K562 treated with DMSO at 1 percent for 12 hours (cell line): ENCODE measurements around the gene SIGLEC8. TPM values are rescaled to one million over a fixed set of nuclear protein-coding genes. Genes with fewer than 3 reads are reported as not detected.

ENCODE experiments used
- total RNA-seq: library from RNA; unstranded; fragments of 300-600 nt; gene quantifications from 2 replicates; pipeline ENCODE4 v1.2.3, GENCODE V29; 2022; ENCODE audit not compliant: insufficient read depth

The SIGLEC8 gene
- 0.26 and 0.70 TPM in 2 replicates for total RNA-seq

GRCh38 chr19:51458051-51458645 is at the start of gene SIGLEC8:
Gene SIGLEC8, minus strand, starts transcription at chr19:51458454. Its CDS starts 67 bp downstream, at chr19:51458387.

DNA sequence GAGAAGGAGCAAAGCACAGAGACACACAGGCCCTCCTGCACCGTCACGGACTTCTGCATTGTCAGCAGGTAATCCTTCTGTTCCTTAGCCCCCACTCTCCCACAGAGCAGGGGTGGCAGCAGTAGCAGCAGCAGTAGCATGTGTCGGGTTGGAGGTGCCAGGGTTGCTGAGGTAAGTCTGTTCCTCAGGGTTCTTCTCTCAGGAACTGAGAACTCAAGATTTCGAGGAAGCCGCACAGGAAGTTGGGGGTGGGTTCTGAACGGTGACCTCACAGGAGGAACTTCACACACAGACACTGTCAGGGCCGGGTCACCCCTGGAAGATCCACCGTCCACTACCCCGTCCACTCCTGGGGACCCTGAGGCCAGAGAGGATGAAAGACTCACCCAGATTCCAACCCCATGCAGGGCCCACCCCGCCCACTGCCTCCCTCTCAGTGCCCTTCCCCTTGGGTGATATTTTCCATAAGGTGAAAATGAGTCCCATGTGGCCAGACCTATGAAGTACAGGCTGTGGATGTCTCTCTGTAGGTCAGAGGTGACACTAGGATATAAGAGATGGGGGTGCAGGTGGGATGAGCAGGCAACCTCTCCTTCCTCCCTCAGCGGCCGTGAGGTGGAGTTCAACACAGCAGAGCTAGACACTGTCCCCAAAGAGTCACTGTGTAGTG is 43.5 kb upstream of the SIGLEC8 start, which contains the start of gene SIGLEC12:
SIGLEC12 (minus strand) TSS at position 207 of the 670 bp plus-strand sequence; CDS start at position 140, 67 bp downstream.

DNA sequence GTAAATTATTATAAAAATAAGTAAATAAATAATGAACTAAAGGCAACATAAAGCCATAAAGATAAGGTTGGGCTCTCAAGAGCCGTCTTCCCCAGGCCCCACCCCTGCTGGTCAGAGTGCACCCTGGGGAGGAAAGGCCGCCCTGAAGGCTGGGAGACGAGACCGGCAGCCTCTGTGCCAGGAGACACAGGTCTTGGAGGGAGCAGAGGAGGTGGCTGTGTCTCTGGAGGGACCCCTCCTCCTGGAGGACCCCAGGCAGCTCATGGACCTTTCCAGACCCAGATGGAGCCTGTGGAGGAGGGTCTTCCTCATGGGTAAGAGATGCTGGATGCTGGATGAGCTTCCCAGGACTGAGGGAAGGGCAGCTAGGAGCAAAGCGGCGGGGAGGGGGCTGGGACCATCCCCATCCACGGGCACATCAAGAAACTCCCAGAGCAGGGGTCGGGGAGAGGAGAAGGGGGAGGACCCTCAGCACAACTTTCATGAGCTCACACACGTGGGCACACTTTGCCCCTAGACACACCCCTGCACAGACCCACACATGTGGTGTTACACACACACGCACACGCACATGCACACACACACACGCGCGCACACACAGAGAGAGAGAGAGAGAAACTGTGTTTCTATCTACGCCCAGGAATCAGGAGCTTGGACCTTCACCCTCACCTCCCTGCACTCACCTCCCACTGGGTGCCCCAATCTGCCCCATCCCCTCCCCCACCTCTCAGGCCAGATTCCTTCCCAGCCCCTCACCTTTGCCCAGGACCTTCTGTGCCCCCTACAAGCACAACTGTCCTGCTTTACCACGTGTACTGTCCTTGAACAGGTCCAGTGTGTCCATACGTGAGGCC is 20.4 kb upstream of the SIGLEC8 start, which contains the start of gene CEACAM18:
CEACAM18 (plus strand) TSS at position 159 of the 854 bp plus-strand sequence.

GRCh38 chr19:51417107-51417809 is 41.0 kb downstream of the SIGLEC8 start, which contains the start of gene SIGLEC10:
Gene SIGLEC10, minus strand, starts transcription at chr19:51417642. Its CDS starts 61 bp downstream, at chr19:51417581.

Other genes with a start within 250 kb of the SIGLEC8 start
- 69.7 and 75.9 TPM in 2 replicates for gene CD33, start 233.4 kb downstream of the SIGLEC8 start, total RNA-seq
- not detected in 2 replicates for gene SIGLECL1, start 207.4 kb downstream of the SIGLEC8 start, total RNA-seq
- gene IGLON5, start 146.8 kb downstream of the SIGLEC8 start, total RNA-seq = not detected in 2 replicates
- gene VSIG10L, start 116.3 kb downstream of the SIGLEC8 start, total RNA-seq = 3.1 and 9.2 TPM in 2 replicates
- 205 and 275 TPM in 2 replicates for gene ETFB, start 92.1 kb downstream of the SIGLEC8 start, total RNA-seq
- gene CLDND2, start 89.5 kb downstream of the SIGLEC8 start, total RNA-seq = not detected in 2 replicates
- gene NKG7, start 85.8 kb downstream of the SIGLEC8 start, total RNA-seq = not detected in 2 replicates
- not detected in 2 replicates for gene LIM2, start 70.5 kb downstream of the SIGLEC8 start, total RNA-seq
- gene C19orf84, start 67.9 kb downstream of the SIGLEC8 start, total RNA-seq = 1.2 and 4.2 TPM in 2 replicates
- gene SIGLEC10, start 40.8 kb downstream of the SIGLEC8 start, total RNA-seq = 0.77 TPM in 1 of 2 replicates, not detected in the other
- not detected in 2 replicates for gene CEACAM18, start 20.1 kb upstream of the SIGLEC8 start, total RNA-seq
- 1.2 and 1.4 TPM in 2 replicates for gene SIGLEC12, start 43.3 kb upstream of the SIGLEC8 start, total RNA-seq
- gene SIGLEC6, start 73.2 kb upstream of the SIGLEC8 start, total RNA-seq = 7.9 and 20.2 TPM in 2 replicates
- gene ZNF175, start 112.8 kb upstream of the SIGLEC8 start, total RNA-seq = 4.7 and 15.7 TPM in 2 replicates
- gene SIGLEC5, start 171.9 kb upstream of the SIGLEC8 start, total RNA-seq = 0.99 TPM in 1 of 2 replicates, not detected in the other
- gene SIGLEC14, start 188.4 kb upstream of the SIGLEC8 start, total RNA-seq = not detected in 2 replicates
- 17.0 and 35.0 TPM in 2 replicates for gene SPACA6, start 234.9 kb upstream of the SIGLEC8 start, total RNA-seq